Activated T-cell treated with anti-CD3 and anti-CD28 coated beads for 4 hours (primary cell): Measurements from ENCODE around the gene PLEKHA7.
"Not testable (repeated sequence)": the region's sequence is repeated elsewhere in the genome, so short reads cannot be mapped to it uniquely, and the experiment has no call there.

ENCODE experiments used
- DNase-seq: peaks from one replicate; pipeline ENCODE4 v3.0.0-alpha.2; 2020

The PLEKHA7 gene

GRCh38 chr11:17010851-17011420 is 3.3 kb downstream of the PLEKHA7 start:
- no peak for DNase-seq

GRCh38 chr11:17008099-17008498 is 6.1 kb downstream of the PLEKHA7 start:
- DNase-seq = no peak

GRCh38 chr11:17005646-17006045 is 8.6 kb downstream of the PLEKHA7 start:
- no peak for DNase-seq

- DNase-seq = no peak
Measured at GRCh38 chr11:17004486-17005148, 9.6 kb downstream of the PLEKHA7 start.

- no peak for DNase-seq
Measured at GRCh38 chr11:17003426-17003825, 10.8 kb downstream of the PLEKHA7 start.

GRCh38 chr11:17002543-17002942 is 11.7 kb downstream of the PLEKHA7 start:
- DNase-seq = no peak

- no peak for DNase-seq
Measured at GRCh38 chr11:17001806-17002205, 12.4 kb downstream of the PLEKHA7 start.

GRCh38 chr11:17000987-17001386 is 13.2 kb downstream of the PLEKHA7 start:
- DNase-seq = no peak

GRCh38 chr11:17000253-17000652 is 14.0 kb downstream of the PLEKHA7 start:
- DNase-seq = not testable (repeated sequence)

GRCh38 chr11:16999116-16999515 is 15.1 kb downstream of the PLEKHA7 start:
- DNase-seq = no peak

GRCh38 chr11:16997624-16998023 is 16.6 kb downstream of the PLEKHA7 start:
- DNase-seq = no peak

- no peak for DNase-seq
Measured at GRCh38 chr11:16993495-16993894, 20.7 kb downstream of the PLEKHA7 start.

- no peak for DNase-seq
Measured at GRCh38 chr11:16992846-16993245, 21.4 kb downstream of the PLEKHA7 start.

- DNase-seq = no peak
Measured at GRCh38 chr11:16989554-16989953, 24.7 kb downstream of the PLEKHA7 start.

GRCh38 chr11:16987205-16987568 is 27.0 kb downstream of the PLEKHA7 start:
- no peak for DNase-seq

GRCh38 chr11:16986434-16987204 is 27.6 kb downstream of the PLEKHA7 start:
- peak; percentile 7 for DNase-seq

- no peak for DNase-seq
Measured at GRCh38 chr11:16985297-16985696, 28.9 kb downstream of the PLEKHA7 start.

GRCh38 chr11:16984229-16984628 is 30.0 kb downstream of the PLEKHA7 start:
- no peak for DNase-seq

- DNase-seq = no peak
Measured at GRCh38 chr11:16982809-16983208, 31.4 kb downstream of the PLEKHA7 start.

GRCh38 chr11:16982256-16982671 is 31.9 kb downstream of the PLEKHA7 start:
- no peak for DNase-seq

- no peak for DNase-seq
Measured at GRCh38 chr11:16981651-16982194, 32.5 kb downstream of the PLEKHA7 start.

- DNase-seq = no peak
Measured at GRCh38 chr11:16979703-16980622, 34.3 kb downstream of the PLEKHA7 start.

GRCh38 chr11:16977994-16978315 is 36.3 kb downstream of the PLEKHA7 start:
- DNase-seq = no peak
